Mesendoderm (in vitro differentiated cells): ENCODE data around the gene NOL12.
"Not testable (repeated sequence)": the region's sequence is repeated elsewhere in the genome, so short reads cannot be mapped to it uniquely, and the experiment has no call there.

Source experiments
- DNase-seq: peaks from one replicate; pipeline ENCODE4 v3.0.0; 2013
- H2AK5ac ChIP-seq: 2 replicates; pipeline ENCODE4 v1.6.1; 2013; ENCODE audit warnings: low read length, inconsistent platforms
- H2BK120ac ChIP-seq: 2 replicates; pipeline ENCODE4 v1.6.1; 2013; ENCODE audit warnings: low read depth, mild to moderate bottlenecking, low read length, moderate library complexity, mixed read lengths
- H2BK15ac ChIP-seq: replicated peaks from 2 replicates; pipeline ENCODE4 v1.6.1; 2013; ENCODE audit warnings: low read depth, mild to moderate bottlenecking, moderate library complexity
- H2BK5ac ChIP-seq: 2 replicates; pipeline ENCODE4 v1.6.1; 2013; ENCODE audit warnings: low read length, inconsistent platforms
- H3K18ac ChIP-seq: 2 replicates; pipeline ENCODE4 v1.6.1; 2013; ENCODE audit warnings: mild to moderate bottlenecking, low read length, mixed read lengths
- H3K23ac ChIP-seq: one replicate; pipeline ENCODE4 v1.6.1; 2013; ENCODE audit warnings: low read length
- H3K27ac ChIP-seq: 2 replicates; pipeline ENCODE4 v1.5.1; 2013; ENCODE audit warnings: low read depth, mild to moderate bottlenecking, inconsistent platforms, low read length, moderate library complexity
- H3K27me3 ChIP-seq: 2 replicates; pipeline ENCODE4 v1.6.1; 2013; ENCODE audit warnings: low read length, control low read depth, mild to moderate bottlenecking, inconsistent platforms; ENCODE audit not compliant: insufficient read depth, poor library complexity
- H3K36me3 ChIP-seq: 2 replicates; pipeline ENCODE4 v1.6.1; 2013; ENCODE audit warnings: low read length, inconsistent platforms; ENCODE audit not compliant: control insufficient read depth, insufficient read depth
- H3K4ac ChIP-seq: one replicate; pipeline ENCODE4 v1.6.1; 2013; ENCODE audit warnings: low read depth, mild to moderate bottlenecking, low read length, moderate library complexity
- H3K4me1 ChIP-seq: 2 replicates; pipeline ENCODE4 v1.6.1; 2013; ENCODE audit warnings: low read depth, low read length, inconsistent platforms; ENCODE audit not compliant: control insufficient read depth
- H3K4me2 ChIP-seq: 2 replicates; pipeline ENCODE4 v1.6.1; 2013; ENCODE audit warnings: low read length
- H3K4me3 ChIP-seq: 2 replicates; pipeline ENCODE4 v1.5.1; 2013; ENCODE audit warnings: mild to moderate bottlenecking, low read length
- H3K56ac ChIP-seq: one replicate; pipeline ENCODE4 v1.6.1; 2013; ENCODE audit warnings: low read length
- H3K79me1 ChIP-seq: 2 replicates; pipeline ENCODE4 v1.6.1; 2013; ENCODE audit warnings: low read length, inconsistent platforms
- H3K79me2 ChIP-seq: 2 replicates; pipeline ENCODE4 v1.6.1; 2013; ENCODE audit warnings: mild to moderate bottlenecking, low read length; ENCODE audit not compliant: control insufficient read depth, insufficient read depth
- H3K9ac ChIP-seq: 2 replicates; pipeline ENCODE4 v1.6.1; 2013; ENCODE audit warnings: low read length, inconsistent platforms
- H4K5ac ChIP-seq: one replicate; pipeline ENCODE4 v1.6.1; 2013; ENCODE audit warnings: low read length
- H4K8ac ChIP-seq: one replicate; pipeline ENCODE4 v1.6.1; 2013; ENCODE audit warnings: low read depth, mild to moderate bottlenecking, control low read depth, low read length, moderate library complexity
- whole genome bisulfite sequencing: extraction: QIAGEN DNeasy Blood & Tissue Kit; methylation state at CpG from one replicate; pipeline ENCODE4 v1.1.7; 2013; ENCODE audit warnings: low lambda C conversion rate, missing lambda C conversion rate; ENCODE audit not compliant: insufficient coverage; ENCODE audit errors: extremely low coverage; 5-methylcytosine and 5-hydroxymethylcytosine counted together

The NOL12 gene

DNA sequence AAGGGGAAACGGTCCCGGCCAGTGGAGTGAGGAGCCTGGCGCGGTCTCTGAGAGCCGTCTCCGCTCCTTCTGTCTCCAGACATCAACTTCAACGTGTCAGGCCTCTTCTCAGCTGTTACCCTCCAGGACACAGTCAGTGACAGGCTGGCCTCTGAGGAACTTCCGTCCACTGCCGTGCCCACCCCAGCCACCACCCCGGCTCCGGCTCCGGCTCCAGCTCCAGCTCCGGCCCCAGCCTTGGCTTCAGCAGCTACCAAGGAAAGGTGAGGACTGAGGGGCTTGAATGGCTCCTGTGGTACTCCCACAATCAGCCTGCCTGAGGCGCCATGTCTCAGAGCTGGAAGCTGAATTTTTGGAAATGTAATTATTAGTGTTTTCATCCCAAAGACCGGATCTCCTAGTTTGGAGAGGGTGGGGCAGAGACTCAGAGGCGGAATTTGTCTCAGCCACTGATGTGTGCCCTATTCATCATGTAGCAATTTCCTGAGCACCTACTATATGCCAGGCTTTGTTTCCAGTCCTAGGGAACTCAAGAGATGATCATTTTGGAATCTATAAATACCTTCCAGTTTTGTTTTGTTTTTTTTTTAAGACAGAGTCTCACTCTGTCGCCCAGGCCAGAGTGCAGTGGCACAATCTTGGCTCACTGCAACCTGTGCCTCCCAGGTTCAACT, 35.5 kb upstream of the NOL12 start:
- H3K4me1 ChIP-seq = no peaks in the 10 kb centered on the region
- no peak overlapping the region for H3K23ac ChIP-seq

DNA sequence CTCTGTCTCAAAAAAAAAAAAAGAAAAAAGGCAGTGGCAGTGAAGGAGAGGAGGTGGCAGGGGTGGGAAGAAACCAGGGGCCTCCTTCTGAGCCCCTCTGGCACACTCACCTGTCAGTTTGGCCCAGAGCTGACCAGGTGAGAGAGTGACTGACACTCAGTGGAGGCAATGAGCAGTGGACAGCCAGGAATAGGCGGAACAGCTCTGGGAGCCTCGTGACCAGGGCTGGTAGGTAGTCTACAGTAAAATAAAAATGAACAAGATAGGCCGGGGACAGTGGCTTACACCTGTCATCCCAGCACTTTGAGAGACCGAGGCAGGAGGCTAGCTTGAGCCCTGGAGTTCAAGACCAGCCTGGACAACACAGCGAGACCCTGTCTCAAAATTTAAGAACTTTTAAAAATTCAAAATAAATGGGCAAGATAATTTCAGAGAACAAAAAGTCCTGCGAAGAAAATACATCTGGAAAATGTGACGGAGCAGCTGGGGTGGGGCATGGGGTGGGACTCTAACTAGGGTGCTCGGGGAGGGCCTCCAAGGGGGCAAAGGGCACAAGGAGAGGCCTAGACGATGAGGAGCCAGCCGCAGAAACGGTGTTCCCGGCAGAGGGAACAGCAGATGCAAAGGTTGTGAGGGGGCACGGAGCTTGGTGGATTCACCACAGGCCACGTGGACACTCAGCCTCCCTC, 31.4 kb upstream of the NOL12 start:
- Histone ChIP-seq H3K79me2 (peaks cover 7% of the 10 kb centered on the region), H3K4ac (no peak overlapping the region), H3K18ac (no peak overlapping the region), H2BK15ac (no peak overlapping the region), H3K27me3 (no peaks in the 10 kb centered on the region), H3K4me1 (peaks cover 4% of the 10 kb centered on the region), H2BK120ac (no peak overlapping the region), H3K79me1 (peaks cover 7% of the 10 kb centered on the region), H3K9ac (no peak overlapping the region), H4K5ac (no peak overlapping the region), H3K56ac (no peak overlapping the region), H3K4me2 (no peak overlapping the region), H2BK5ac (no peak overlapping the region), H3K4me3 (no peak overlapping the region), H2AK5ac (no peak overlapping the region), H3K36me3 (peaks cover 5% of the 10 kb centered on the region), H3K27ac (no peak overlapping the region), H4K8ac (no peak overlapping the region), H3K23ac (no peak overlapping the region)
- no peak for DNase-seq
- no CpG with 5 or more reads among the region's 14 CpGs for WGBS

More for the DNA sequence above, 35.5 kb upstream of the NOL12 start:
- Histone ChIP-seq H3K79me1 (no peaks in the 10 kb centered on the region), H3K9ac (no peak overlapping the region), H3K4me3 (no peak overlapping the region), H3K27ac (no peak overlapping the region), H4K5ac (no peak overlapping the region), H3K18ac (no peak overlapping the region), H3K79me2 (no peaks in the 10 kb centered on the region), H3K36me3 (peaks cover 7% of the 10 kb centered on the region), H2BK15ac (no peak overlapping the region), H3K56ac (no peak overlapping the region), H3K4ac (no peak overlapping the region), H2BK120ac (no peak overlapping the region), H4K8ac (no peak overlapping the region), H3K27me3 (no peaks in the 10 kb centered on the region), H2BK5ac (no peak overlapping the region), H2AK5ac (no peak overlapping the region), H3K4me2 (no peak overlapping the region)
- no peak for DNase-seq
- no CpG with 5 or more reads among the region's 17 CpGs for WGBS

DNA sequence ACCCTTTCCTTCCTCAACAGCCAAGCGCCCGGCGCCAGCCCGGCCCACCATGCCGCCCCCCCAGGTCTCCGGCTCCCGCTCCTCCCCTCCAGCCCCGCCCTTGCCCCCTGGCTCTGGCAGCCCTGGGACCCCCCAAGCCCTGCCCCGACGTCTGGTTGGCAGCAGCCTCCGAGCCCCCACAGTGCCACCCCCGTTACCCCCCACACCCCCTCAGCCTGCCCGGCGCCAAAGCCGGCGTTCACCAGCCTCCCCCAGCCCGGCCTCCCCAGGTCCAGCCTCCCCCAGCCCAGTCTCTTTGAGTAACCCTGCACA, 30.9 kb upstream of the NOL12 start:
- Histone ChIP-seq H3K79me2 (peaks cover 12% of the 10 kb centered on the region), H3K36me3 (peaks cover 4% of the 10 kb centered on the region), H2AK5ac (no peak overlapping the region), H2BK15ac (no peak overlapping the region), H2BK120ac (no peak overlapping the region), H3K4me3 (no peak overlapping the region), H3K4ac (no peak overlapping the region), H3K79me1 (peaks cover 8% of the 10 kb centered on the region), H3K9ac (no peak overlapping the region), H3K23ac (no peak overlapping the region), H3K18ac (no peak overlapping the region), H4K8ac (no peak overlapping the region), H3K27ac (no peak overlapping the region), H3K56ac (no peak overlapping the region), H3K4me2 (no peak overlapping the region), H3K4me1 (peaks cover 4% of the 10 kb centered on the region), H3K27me3 (no peaks in the 10 kb centered on the region), H2BK5ac (no peak overlapping the region), H4K5ac (no peak overlapping the region)
- DNase-seq = no peak
- WGBS = no CpG with 5 or more reads among the region's 17 CpGs

DNA sequence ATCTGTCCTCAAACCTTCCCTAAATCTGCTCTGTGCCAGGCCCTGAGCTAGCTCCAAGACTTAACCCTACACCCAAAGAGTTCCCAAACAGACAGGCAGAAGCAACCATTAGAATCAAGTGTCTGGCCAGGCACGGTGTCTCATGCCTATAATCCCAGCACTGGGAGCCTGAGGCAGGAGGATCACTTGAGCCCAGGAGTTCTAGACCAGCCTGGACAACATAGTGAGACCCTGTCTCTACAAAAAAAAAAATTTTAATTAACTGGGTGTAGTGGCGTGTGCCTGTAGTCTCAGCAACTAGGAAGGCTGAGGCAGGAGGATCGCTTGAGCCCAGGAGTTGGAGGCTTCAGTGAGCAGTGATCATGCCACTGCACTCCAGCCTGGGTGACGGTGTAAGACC, 29.6 kb upstream of the NOL12 start:
- Histone ChIP-seq H3K79me1 (peaks cover 19% of the 10 kb centered on the region), H3K79me2 (peaks cover 25% of the 10 kb centered on the region)
- WGBS = no CpG with 5 or more reads among the region's 4 CpGs
- H3K18ac ChIP-seq, H2BK5ac ChIP-seq, H3K4me1 ChIP-seq, DNase-seq, H3K9ac ChIP-seq, H3K27me3 ChIP-seq, H3K4me3 ChIP-seq, H3K36me3 ChIP-seq, H3K27ac ChIP-seq, H2BK15ac ChIP-seq, H3K4ac ChIP-seq, H3K23ac ChIP-seq, H2AK5ac ChIP-seq, H2BK120ac ChIP-seq, H3K56ac ChIP-seq, H3K4me2 ChIP-seq, H4K8ac ChIP-seq, H4K5ac ChIP-seq: not testable (repeated sequence)

DNA sequence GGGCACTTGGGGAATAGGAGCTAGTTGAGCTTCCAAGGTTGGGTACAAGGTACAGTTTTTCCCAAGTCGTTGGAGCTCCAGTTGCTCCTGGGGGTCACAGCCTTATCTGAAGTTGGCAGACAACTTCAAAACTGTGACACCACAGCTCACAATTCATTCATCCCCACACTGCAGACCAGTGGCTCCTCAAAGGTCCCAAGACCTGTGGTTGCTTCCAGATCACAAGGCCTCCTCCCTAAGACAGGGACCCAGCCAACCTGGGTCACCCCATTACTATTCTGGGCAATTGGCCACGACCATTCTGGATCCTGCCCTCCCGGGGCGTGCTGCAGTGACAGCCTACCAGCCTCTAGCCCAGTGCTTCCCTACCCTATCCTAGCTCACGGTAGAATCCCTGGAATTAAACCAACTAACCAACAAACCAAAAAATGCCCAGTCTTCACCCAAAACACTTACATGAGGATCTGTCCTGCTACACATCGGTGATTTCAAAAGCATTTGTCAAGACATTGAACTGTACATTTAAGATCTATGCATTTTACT, 28.5 kb upstream of the NOL12 start:
- H2BK120ac ChIP-seq = no peak overlapping the region
- peaks cover 4% of the 10 kb centered on the region for H3K4me1 ChIP-seq
- no peak overlapping the region for H4K8ac ChIP-seq
- H4K5ac ChIP-seq = no peak overlapping the region
- no peaks in the 10 kb centered on the region for H3K36me3 ChIP-seq
- no peak overlapping the region for H3K4ac ChIP-seq
- H3K27me3 ChIP-seq = no peaks in the 10 kb centered on the region
- H3K27ac ChIP-seq = no peak overlapping the region
- peak overlapping the region; percentile 67 for H3K9ac ChIP-seq
- H3K18ac ChIP-seq = no peak overlapping the region
- no peak overlapping the region for H2BK5ac ChIP-seq
- WGBS = no CpG with 5 or more reads among the region's 6 CpGs
- no peak for DNase-seq
- no peak overlapping the region for H3K4me3 ChIP-seq
- no peak overlapping the region for H3K56ac ChIP-seq
- H3K79me1 ChIP-seq = peaks cover 23% of the 10 kb centered on the region
- no peak overlapping the region for H3K23ac ChIP-seq
- H2AK5ac ChIP-seq = no peak overlapping the region
- H2BK15ac ChIP-seq = no peak overlapping the region
- H3K4me2 ChIP-seq = no peak overlapping the region
- peaks cover 32% of the 10 kb centered on the region for H3K79me2 ChIP-seq
